Body of pancreas (tissue), 4 donors: ENCODE results near the gene RIC8A.

Experiments used
- POLR2A ChIP-seq, 3 donors: fragments of 450-650 bp; IDR thresholded peaks; one replicate each; pipeline ENCODE4 v1.6.1; 2016; ENCODE audit warnings: antibody characterized with exemption in 3 of 3, mild to moderate bottlenecking in 2 of 3
- TF ChIP-seq, protein P1 (sequence below), 7 experiments: fragments of 450-650 bp in 4 of 7; fragments of 200-600 bp in 3 of 7; sonication (generic) in 3 of 7; IDR thresholded peaks; one replicate each; pipeline ENCODE4 v1.5.1; 2016 to 2019; ENCODE audit warnings: antibody characterized with exemption in 7 of 7

DNA sequence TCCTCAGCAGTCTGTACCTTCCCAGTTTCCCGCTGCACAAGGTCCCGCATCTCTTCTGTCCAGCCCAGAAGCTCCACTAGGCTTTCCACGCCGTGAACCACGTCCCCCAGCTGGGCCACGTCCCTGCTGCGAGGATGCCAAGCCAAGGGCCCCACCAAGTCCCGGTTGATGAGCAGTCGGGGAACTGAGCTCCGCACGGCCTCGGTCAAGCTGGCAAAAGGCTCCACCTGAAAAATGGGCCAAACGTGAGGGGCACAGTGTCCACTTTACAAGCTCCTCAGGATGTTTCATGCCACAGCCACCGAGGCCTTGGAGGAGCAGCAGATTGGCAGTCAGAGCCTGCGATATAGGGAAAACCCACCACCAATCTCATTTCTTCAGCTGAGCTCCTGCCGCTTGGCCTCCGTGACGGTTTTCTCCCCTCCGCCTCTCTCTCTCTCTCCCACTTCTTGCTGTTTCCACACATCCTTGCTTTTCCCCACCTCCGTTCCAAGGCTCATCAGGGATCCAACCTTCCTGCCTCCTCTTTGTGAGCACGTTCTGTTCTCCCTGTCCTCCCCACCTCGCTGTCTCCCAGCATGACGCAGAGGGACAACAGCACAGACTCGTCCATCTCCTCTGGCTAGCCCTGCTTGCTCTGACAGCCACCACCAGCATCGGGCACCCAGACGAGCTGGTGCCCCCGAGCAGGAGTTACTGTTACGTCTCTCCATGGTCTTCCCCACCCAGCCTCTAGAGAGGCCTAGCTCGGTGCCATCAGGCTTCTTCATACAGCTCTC is 11.5 kb downstream of the RIC8A start:
- TF ChIP-seq, protein P1, sequence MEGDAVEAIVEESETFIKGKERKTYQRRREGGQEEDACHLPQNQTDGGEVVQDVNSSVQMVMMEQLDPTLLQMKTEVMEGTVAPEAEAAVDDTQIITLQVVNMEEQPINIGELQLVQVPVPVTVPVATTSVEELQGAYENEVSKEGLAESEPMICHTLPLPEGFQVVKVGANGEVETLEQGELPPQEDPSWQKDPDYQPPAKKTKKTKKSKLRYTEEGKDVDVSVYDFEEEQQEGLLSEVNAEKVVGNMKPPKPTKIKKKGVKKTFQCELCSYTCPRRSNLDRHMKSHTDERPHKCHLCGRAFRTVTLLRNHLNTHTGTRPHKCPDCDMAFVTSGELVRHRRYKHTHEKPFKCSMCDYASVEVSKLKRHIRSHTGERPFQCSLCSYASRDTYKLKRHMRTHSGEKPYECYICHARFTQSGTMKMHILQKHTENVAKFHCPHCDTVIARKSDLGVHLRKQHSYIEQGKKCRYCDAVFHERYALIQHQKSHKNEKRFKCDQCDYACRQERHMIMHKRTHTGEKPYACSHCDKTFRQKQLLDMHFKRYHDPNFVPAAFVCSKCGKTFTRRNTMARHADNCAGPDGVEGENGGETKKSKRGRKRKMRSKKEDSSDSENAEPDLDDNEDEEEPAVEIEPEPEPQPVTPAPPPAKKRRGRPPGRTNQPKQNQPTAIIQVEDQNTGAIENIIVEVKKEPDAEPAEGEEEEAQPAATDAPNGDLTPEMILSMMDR (IDR thresholded peaks at IDR 0.05), result no peak
- no peak for TF ChIP-seq POLR2A (IDR thresholded peaks at IDR 0.05)
